Activated T-cell treated with anti-CD3 and anti-CD28 coated beads, Interleukin-2, amount 50 U/mL, for 4 hours (primary cell): ENCODE measurements around the gene ZBTB7B. TPM values are rescaled to one million over a fixed set of nuclear protein-coding genes. Genes with fewer than 3 reads are reported as not detected.

ENCODE experiments used
- ATAC-seq, 2 donors: fragments of 200-7000 bp; cut with Tn5 transposase; one replicate each; pipeline ENCODE4 v1.10.0; 2021
- DNase-seq: peaks from one replicate; pipeline ENCODE4 v3.0.0-alpha.2; 2020
- H3K27me3 Mint-ChIP-seq: one replicate; pipeline ENCODE4 v1.8.0; 2021; ENCODE audit warnings: low read depth, mixed read lengths
- H3K36me3 Mint-ChIP-seq: one replicate; pipeline ENCODE4 v1.8.0; 2022; ENCODE audit warnings: mixed read lengths; ENCODE audit not compliant: insufficient read depth
- H3K4me1 Mint-ChIP-seq: one replicate; pipeline ENCODE4 v1.8.0; 2021; ENCODE audit warnings: low read depth, mixed read lengths
- H3K4me3 Mint-ChIP-seq: one replicate; pipeline ENCODE4 v1.8.0; 2021; ENCODE audit warnings: mild to moderate bottlenecking, moderate library complexity, mixed read lengths
- H3K9me3 Mint-ChIP-seq: one replicate; pipeline ENCODE4 v1.8.0; 2021; ENCODE audit warnings: mixed read lengths
- total RNA-seq, 3 donors: library from RNA; stranded (reverse); gene quantifications; one replicate each; pipeline ENCODE4 v1.2.1, GENCODE V29; 2021

Gene ZBTB7B
- total RNA-seq, 3 donors from 2014 or later = 40.6 to 76.0 (median 52.2) TPM

- no peaks in the 10 kb centered on the region for H3K9me3 Mint-ChIP-seq
- ATAC-seq = no peak
- peaks cover 42% of the 10 kb centered on the region for H3K4me1 Mint-ChIP-seq
- no peak overlapping the region for H3K4me3 Mint-ChIP-seq
- H3K36me3 Mint-ChIP-seq = no peaks in the 10 kb centered on the region
- no peaks in the 10 kb centered on the region for H3K27me3 Mint-ChIP-seq
- DNase-seq = no peak
Observed at GRCh38 chr1:155019377-155020245, 17.0 kb downstream of the ZBTB7B start.

GRCh38 chr1:155022136-155022926, 19.7 kb downstream of the ZBTB7B start:
- peaks cover 20% of the 10 kb centered on the region for H3K4me1 Mint-ChIP-seq
- no peaks in the 10 kb centered on the region for H3K27me3 Mint-ChIP-seq
- no peak overlapping the region for H3K4me3 Mint-ChIP-seq
- DNase-seq (no peak), ATAC-seq (no peak)
- H3K36me3 Mint-ChIP-seq = no peaks in the 10 kb centered on the region
- H3K9me3 Mint-ChIP-seq = no peaks in the 10 kb centered on the region

- no peak for ATAC-seq
Observed at GRCh38 chr1:155022927-155023236, 20.3 kb downstream of the ZBTB7B start.

GRCh38 chr1:155023627-155024026, 21.0 kb downstream of the ZBTB7B start:
- no peaks in the 10 kb centered on the region for H3K36me3 Mint-ChIP-seq
- no peak overlapping the region for H3K4me3 Mint-ChIP-seq
- DNase-seq (no peak), ATAC-seq (no peak)
- H3K4me1 Mint-ChIP-seq = peaks cover 14% of the 10 kb centered on the region
- no peaks in the 10 kb centered on the region for H3K9me3 Mint-ChIP-seq
- H3K27me3 Mint-ChIP-seq = no peaks in the 10 kb centered on the region

More at GRCh38 chr1:155022927-155023236, 20.3 kb downstream of the ZBTB7B start:
- Mint-ChIP-seq H3K27me3 (no peaks in the 10 kb centered on the region), H3K4me1 (peaks cover 16% of the 10 kb centered on the region), H3K36me3 (no peaks in the 10 kb centered on the region), H3K4me3 (no peak overlapping the region), H3K9me3 (no peaks in the 10 kb centered on the region)
- DNase-seq = no peak

GRCh38 chr1:155024315-155024714, 21.7 kb downstream of the ZBTB7B start:
- Mint-ChIP-seq H3K36me3 (no peaks in the 10 kb centered on the region), H3K27me3 (no peaks in the 10 kb centered on the region), H3K4me3 (no peak overlapping the region), H3K9me3 (no peaks in the 10 kb centered on the region), H3K4me1 (peaks cover 9% of the 10 kb centered on the region)
- no peak for ATAC-seq
- DNase-seq = no peak

- Mint-ChIP-seq H3K4me3 (no peak overlapping the region), H3K36me3 (no peaks in the 10 kb centered on the region), H3K9me3 (no peaks in the 10 kb centered on the region), H3K4me1 (no peaks in the 10 kb centered on the region), H3K27me3 (peaks cover 1% of the 10 kb centered on the region)
- DNase-seq (no peak), ATAC-seq (no peak)
Observed at GRCh38 chr1:155026154-155026553, 23.6 kb downstream of the ZBTB7B start.

GRCh38 chr1:155026588-155026987, 24.0 kb downstream of the ZBTB7B start:
- no peak for DNase-seq
- no peak for ATAC-seq
- H3K9me3 Mint-ChIP-seq = no peaks in the 10 kb centered on the region
- H3K27me3 Mint-ChIP-seq = peaks cover 1% of the 10 kb centered on the region
- H3K4me3 Mint-ChIP-seq = no peak overlapping the region
- H3K4me1 Mint-ChIP-seq = no peaks in the 10 kb centered on the region
- no peaks in the 10 kb centered on the region for H3K36me3 Mint-ChIP-seq

- no peaks in the 10 kb centered on the region for H3K9me3 Mint-ChIP-seq
- no peak for DNase-seq
- no peak for ATAC-seq
- no peak overlapping the region for H3K4me3 Mint-ChIP-seq
- H3K4me1 Mint-ChIP-seq = no peaks in the 10 kb centered on the region
- no peaks in the 10 kb centered on the region for H3K36me3 Mint-ChIP-seq
- peaks cover 1% of the 10 kb centered on the region for H3K27me3 Mint-ChIP-seq
Observed at GRCh38 chr1:155029513-155030242, 27.1 kb downstream of the ZBTB7B start.

GRCh38 chr1:155030243-155030795, 27.7 kb downstream of the ZBTB7B start:
- no peaks in the 10 kb centered on the region for H3K4me1 Mint-ChIP-seq
- H3K36me3 Mint-ChIP-seq = no peaks in the 10 kb centered on the region
- DNase-seq = no peak
- ATAC-seq = no peak
- no peaks in the 10 kb centered on the region for H3K9me3 Mint-ChIP-seq
- H3K4me3 Mint-ChIP-seq = no peak overlapping the region
- peaks cover 1% of the 10 kb centered on the region for H3K27me3 Mint-ChIP-seq

- Mint-ChIP-seq H3K9me3 (no peaks in the 10 kb centered on the region), H3K27me3 (peaks cover 1% of the 10 kb centered on the region), H3K36me3 (no peaks in the 10 kb centered on the region), H3K4me3 (no peak overlapping the region), H3K4me1 (no peaks in the 10 kb centered on the region)
- DNase-seq (no peak), ATAC-seq (no peak)
Observed at GRCh38 chr1:155030899-155031298, 28.3 kb downstream of the ZBTB7B start.

- DNase-seq (no peak), ATAC-seq (no peak)
- Mint-ChIP-seq H3K9me3 (no peaks in the 10 kb centered on the region), H3K36me3 (no peaks in the 10 kb centered on the region), H3K4me1 (no peaks in the 10 kb centered on the region), H3K27me3 (peaks cover 1% of the 10 kb centered on the region), H3K4me3 (no peak overlapping the region)
Observed at GRCh38 chr1:155032886-155033285, 30.3 kb downstream of the ZBTB7B start.

GRCh38 chr1:155033524-155033923, 30.9 kb downstream of the ZBTB7B start, which contains the start of the genes DCST1 and DCST2:
Gene DCST1, plus strand, starts transcription at chr1:155033824. Its CDS starts 213 bp downstream, at chr1:155034037.
Gene DCST2, minus strand, starts transcription at chr1:155033781. Its CDS starts 80 bp downstream, at chr1:155033701.
- DNase-seq = no peak
- H3K36me3 Mint-ChIP-seq = no peaks in the 10 kb centered on the region
- no peaks in the 10 kb centered on the region for H3K9me3 Mint-ChIP-seq
- H3K27me3 Mint-ChIP-seq = peaks cover 2% of the 10 kb centered on the region
- H3K4me1 Mint-ChIP-seq = no peaks in the 10 kb centered on the region
- no peak within 1 kb of the TSS for H3K4me3 Mint-ChIP-seq
- ATAC-seq = no peak

GRCh38 chr1:155034318-155035208, 32.0 kb downstream of the ZBTB7B start:
- no peaks in the 10 kb centered on the region for H3K4me1 Mint-ChIP-seq
- peaks cover 4% of the 10 kb centered on the region for H3K27me3 Mint-ChIP-seq
- H3K36me3 Mint-ChIP-seq = no peaks in the 10 kb centered on the region
- no peaks in the 10 kb centered on the region for H3K9me3 Mint-ChIP-seq
- DNase-seq (no peak), ATAC-seq (no peak)
- no peak overlapping the region for H3K4me3 Mint-ChIP-seq
